GM12878 (cell line): ENCODE data around the gene ARHGAP26. TPM values are rescaled to one million over a fixed set of nuclear protein-coding genes. Genes with fewer than 3 reads are reported as not detected.

Source experiments
- BACH1 ChIP-seq: fragments of 450-650 bp; IDR thresholded peaks from 2 replicates; pipeline ENCODE4 v1.6.1; 2017; ENCODE audit warnings: mild to moderate bottlenecking, borderline replicate concordance
- CHD2 ChIP-seq: IDR thresholded peaks from 2 replicates; pipeline ENCODE4 v1.6.1; 2011; ENCODE audit warnings: low read depth, low read length, improper control_type of control experiment, borderline replicate concordance
- E2F8 ChIP-seq: fragments of 450-650 bp; IDR thresholded peaks from 2 replicates; pipeline ENCODE4 v1.6.1; 2018; ENCODE audit warnings: mild to moderate bottlenecking, low read depth, moderate library complexity; ENCODE audit not compliant: partially characterized antibody
- ZBTB40 ChIP-seq: fragments of 450-650 bp; IDR thresholded peaks from 2 replicates; pipeline ENCODE4 v1.6.1; 2016; ENCODE audit warnings: mild to moderate bottlenecking, moderate library complexity, borderline replicate concordance
- ZZZ3 ChIP-seq: IDR thresholded peaks from 2 replicates; pipeline ENCODE4 v1.6.1; 2011; ENCODE audit warnings: low read depth; ENCODE audit not compliant: control insufficient read depth, insufficient read length
- polyA plus RNA-seq, 11 experiments: library from polyadenylated mRNA; depleted of rRNA in 4 of 11; unstranded in 6 of 11; stranded (reverse) in 5 of 11; fragments of >200 nt; fragmentation: Nextera tagmentation in 4 of 11; fragmentation: Illumina TruSeq in 1 of 11; extraction: Ambion mirVana in 4 of 11; extraction: Trizol in 1 of 11; gene quantifications; 1 replicate in 1 of 11; 2 replicates in 10 of 11; pipeline versions ENCODE4 v1.2.1 to v1.2.3, GENCODE V29; 2011 to 2016; ENCODE audit warnings: inconsistent platforms in 2 of 11, missing spikeins in 2 of 11, low read depth in 1 of 11
- total RNA-seq, 4 experiments: library from RNA; depleted of rRNA in 3 of 4; stranded (reverse); fragments of >200 nt in 3 of 4; fragmentation: Illumina TruSeq in 1 of 4; extraction: Trizol in 1 of 4; gene quantifications; 2 replicates each; pipeline versions ENCODE4 v1.2.1 to v1.2.3, GENCODE V29; 2013 to 2021

The ARHGAP26 gene
- total and polyA plus RNA-seq, 10 of the 15 experiments (the other 5 are each of a cell fraction or from before 2014, with no cell fraction given): 9.4 to 41.5 (median 19.3) TPM

- TF ChIP-seq E2F8 (no peak), CHD2 (no peak), BACH1 (no peak), ZZZ3 (no peak), ZBTB40 (no peak)
These were observed 10.7 kb downstream of the ARHGAP26 start (continued) for GRCh38 chr5:142780871-142781270.
